Measurements from ENCODE around the gene STK32B.

DNA sequence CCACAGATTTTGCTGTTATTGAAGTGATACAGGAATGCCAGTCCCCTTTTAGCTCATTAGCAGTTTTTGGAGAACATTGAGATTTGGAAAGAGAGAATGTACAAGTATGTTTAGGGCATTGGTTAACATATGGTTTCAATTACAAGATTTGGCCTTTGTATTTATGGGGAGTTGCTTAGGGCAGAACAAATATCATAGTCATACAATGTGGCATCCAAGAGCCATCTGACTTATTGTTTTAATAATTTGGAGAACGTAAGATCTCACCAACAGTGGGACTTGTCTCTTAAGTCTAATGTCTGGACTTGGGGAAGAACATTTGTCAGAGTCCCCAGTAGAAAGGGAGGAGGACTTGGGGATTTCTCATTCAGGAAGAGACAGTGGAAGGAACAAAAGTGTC, 166.1 kb downstream of the STK32B start:
- TF ChIP-seq, protein P1, sequence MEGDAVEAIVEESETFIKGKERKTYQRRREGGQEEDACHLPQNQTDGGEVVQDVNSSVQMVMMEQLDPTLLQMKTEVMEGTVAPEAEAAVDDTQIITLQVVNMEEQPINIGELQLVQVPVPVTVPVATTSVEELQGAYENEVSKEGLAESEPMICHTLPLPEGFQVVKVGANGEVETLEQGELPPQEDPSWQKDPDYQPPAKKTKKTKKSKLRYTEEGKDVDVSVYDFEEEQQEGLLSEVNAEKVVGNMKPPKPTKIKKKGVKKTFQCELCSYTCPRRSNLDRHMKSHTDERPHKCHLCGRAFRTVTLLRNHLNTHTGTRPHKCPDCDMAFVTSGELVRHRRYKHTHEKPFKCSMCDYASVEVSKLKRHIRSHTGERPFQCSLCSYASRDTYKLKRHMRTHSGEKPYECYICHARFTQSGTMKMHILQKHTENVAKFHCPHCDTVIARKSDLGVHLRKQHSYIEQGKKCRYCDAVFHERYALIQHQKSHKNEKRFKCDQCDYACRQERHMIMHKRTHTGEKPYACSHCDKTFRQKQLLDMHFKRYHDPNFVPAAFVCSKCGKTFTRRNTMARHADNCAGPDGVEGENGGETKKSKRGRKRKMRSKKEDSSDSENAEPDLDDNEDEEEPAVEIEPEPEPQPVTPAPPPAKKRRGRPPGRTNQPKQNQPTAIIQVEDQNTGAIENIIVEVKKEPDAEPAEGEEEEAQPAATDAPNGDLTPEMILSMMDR (IDR thresholded peaks at IDR 0.05) = no peak
- TF ChIP-seq, protein P2, sequence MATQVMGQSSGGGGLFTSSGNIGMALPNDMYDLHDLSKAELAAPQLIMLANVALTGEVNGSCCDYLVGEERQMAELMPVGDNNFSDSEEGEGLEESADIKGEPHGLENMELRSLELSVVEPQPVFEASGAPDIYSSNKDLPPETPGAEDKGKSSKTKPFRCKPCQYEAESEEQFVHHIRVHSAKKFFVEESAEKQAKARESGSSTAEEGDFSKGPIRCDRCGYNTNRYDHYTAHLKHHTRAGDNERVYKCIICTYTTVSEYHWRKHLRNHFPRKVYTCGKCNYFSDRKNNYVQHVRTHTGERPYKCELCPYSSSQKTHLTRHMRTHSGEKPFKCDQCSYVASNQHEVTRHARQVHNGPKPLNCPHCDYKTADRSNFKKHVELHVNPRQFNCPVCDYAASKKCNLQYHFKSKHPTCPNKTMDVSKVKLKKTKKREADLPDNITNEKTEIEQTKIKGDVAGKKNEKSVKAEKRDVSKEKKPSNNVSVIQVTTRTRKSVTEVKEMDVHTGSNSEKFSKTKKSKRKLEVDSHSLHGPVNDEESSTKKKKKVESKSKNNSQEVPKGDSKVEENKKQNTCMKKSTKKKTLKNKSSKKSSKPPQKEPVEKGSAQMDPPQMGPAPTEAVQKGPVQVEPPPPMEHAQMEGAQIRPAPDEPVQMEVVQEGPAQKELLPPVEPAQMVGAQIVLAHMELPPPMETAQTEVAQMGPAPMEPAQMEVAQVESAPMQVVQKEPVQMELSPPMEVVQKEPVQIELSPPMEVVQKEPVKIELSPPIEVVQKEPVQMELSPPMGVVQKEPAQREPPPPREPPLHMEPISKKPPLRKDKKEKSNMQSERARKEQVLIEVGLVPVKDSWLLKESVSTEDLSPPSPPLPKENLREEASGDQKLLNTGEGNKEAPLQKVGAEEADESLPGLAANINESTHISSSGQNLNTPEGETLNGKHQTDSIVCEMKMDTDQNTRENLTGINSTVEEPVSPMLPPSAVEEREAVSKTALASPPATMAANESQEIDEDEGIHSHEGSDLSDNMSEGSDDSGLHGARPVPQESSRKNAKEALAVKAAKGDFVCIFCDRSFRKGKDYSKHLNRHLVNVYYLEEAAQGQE (IDR thresholded peaks at IDR 0.05; ENCODE audit: insufficient read depth in 1 of 2, low read depth in 2 of 2, low read length in 1 of 2) = no peak
- TF ChIP-seq POLR2AphosphoS5 (IDR thresholded peaks at IDR 0.05; ENCODE audit: low read depth, low read length) (no peak), SIN3A (IDR thresholded peaks at IDR 0.05; ENCODE audit: borderline replicate concordance, insufficient read depth, low read depth, low read length) (no peak)

Measured in Panc1 (cell line).